NCI-H82 treated with DMSO at 0.1 percent for 48 hours (cell line): ENCODE measurements around the gene AXIN2.
"Not testable (repeated sequence)": the region's sequence is repeated elsewhere in the genome, so short reads cannot be mapped to it uniquely, and the experiment has no call there.

ENCODE experiments used
- DNase-seq: peaks from one replicate; lab custom pipeline; 2025; ENCODE audit not compliant: unreplicated experiment; lab: John Stamatoyannopoulos, UW

AXIN2 gene

GRCh38 chr17:65538675-65539529 lies 22.5 kb downstream of the AXIN2 start:
- no peak for DNase-seq

GRCh38 chr17:65537845-65538674 lies 23.4 kb downstream of the AXIN2 start:
- no peak for DNase-seq

GRCh38 chr17:65537343-65537844 lies 24.1 kb downstream of the AXIN2 start:
- DNase-seq: no peak

GRCh38 chr17:65536573-65537342 lies 24.7 kb downstream of the AXIN2 start:
- DNase-seq: no peak

GRCh38 chr17:65535777-65536572 lies 25.5 kb downstream of the AXIN2 start:
- DNase-seq: no peak

- no peak for DNase-seq
These were observed 27.5 kb downstream of the AXIN2 start for GRCh38 chr17:65533852-65534457.

- DNase-seq: no peak
These were observed 28.2 kb downstream of the AXIN2 start for GRCh38 chr17:65533056-65533745.

- no peak for DNase-seq
These were observed 29.2 kb downstream of the AXIN2 start for GRCh38 chr17:65532101-65532890.

GRCh38 chr17:65531256-65532100 lies 30.0 kb downstream of the AXIN2 start:
- no peak for DNase-seq

GRCh38 chr17:65530523-65531255 lies 30.8 kb downstream of the AXIN2 start:
- no peak for DNase-seq

GRCh38 chr17:65529761-65530522 lies 31.5 kb downstream of the AXIN2 start:
- no peak for DNase-seq

- no peak for DNase-seq
These were observed 32.3 kb downstream of the AXIN2 start for GRCh38 chr17:65529040-65529633.

GRCh38 chr17:65527857-65528591 lies 33.4 kb downstream of the AXIN2 start:
- DNase-seq: no peak

GRCh38 chr17:65527381-65527780 lies 34.1 kb downstream of the AXIN2 start:
- DNase-seq: no peak

GRCh38 chr17:65526854-65527253 lies 34.6 kb downstream of the AXIN2 start:
- DNase-seq: not testable (repeated sequence)
